Peyer's patch (tissue), 4 donors: Measurements from ENCODE around the gene CABCOCO1. TPM values are rescaled to one million over a fixed set of nuclear protein-coding genes. Genes with fewer than 3 reads are reported as not detected.

ENCODE experiments used
- DNase-seq, 3 donors: peaks; one replicate each; pipeline ENCODE4 v3.0.0-alpha.2; 2017 to 2019
- H3K27ac ChIP-seq, 4 donors: fragments of 200-600 bp; sonication (generic); one replicate each; pipeline ENCODE4 v1.5.1; 2016 to 2019
- H3K27me3 ChIP-seq, 2 donors: fragments of 200-600 bp; sonication (generic); one replicate each; pipeline ENCODE4 v1.5.1; 2019
- H3K36me3 ChIP-seq, 3 donors: fragments of 200-600 bp; sonication (generic); one replicate each; pipeline ENCODE4 v1.5.1; 2016 to 2019
- H3K4me1 ChIP-seq, 4 donors: fragments of 200-600 bp; sonication (generic); one replicate each; pipeline ENCODE4 v1.5.1; 2016 to 2019
- H3K4me3 ChIP-seq, 4 donors: fragments of 200-600 bp; sonication (generic); 1 replicate in 3 of 4; 2 replicates in 1 of 4; pipeline ENCODE4 v1.5.1; 2016 to 2019; ENCODE audit warnings: mild to moderate bottlenecking in 1 of 4
- H3K9me3 ChIP-seq, 4 donors: fragments of 200-600 bp; sonication (generic); one replicate each; pipeline ENCODE4 v1.5.1; 2016 to 2019; ENCODE audit warnings: mild to moderate bottlenecking in 1 of 4
- POLR2A ChIP-seq, 2 donors: fragments of 450-650 bp; IDR thresholded peaks; one replicate each; pipeline ENCODE4 v1.5.1; 2017; ENCODE audit warnings: antibody characterized with exemption in 2 of 2, mild to moderate bottlenecking in 2 of 2, moderate library complexity in 2 of 2
- total RNA-seq, 4 donors: library from RNA; depleted of rRNA; stranded (reverse); fragments of >200 nt; gene quantifications; one replicate each; pipeline ENCODE4 v1.1.0, GENCODE V29; 2016
- TF ChIP-seq, protein P1 (sequence below), 6 experiments: fragments of 450-650 bp in 4 of 6; fragments of 200-600 bp in 2 of 6; sonication (generic) in 1 of 6; IDR thresholded peaks; one replicate each; pipeline ENCODE4 v1.5.1; 2017 to 2019; ENCODE audit warnings: antibody characterized with exemption in 6 of 6, mild to moderate bottlenecking in 3 of 6, moderate library complexity in 1 of 6

CABCOCO1 gene
- total RNA-seq, 4 donors from 2014 or later, result not detected

DNA sequence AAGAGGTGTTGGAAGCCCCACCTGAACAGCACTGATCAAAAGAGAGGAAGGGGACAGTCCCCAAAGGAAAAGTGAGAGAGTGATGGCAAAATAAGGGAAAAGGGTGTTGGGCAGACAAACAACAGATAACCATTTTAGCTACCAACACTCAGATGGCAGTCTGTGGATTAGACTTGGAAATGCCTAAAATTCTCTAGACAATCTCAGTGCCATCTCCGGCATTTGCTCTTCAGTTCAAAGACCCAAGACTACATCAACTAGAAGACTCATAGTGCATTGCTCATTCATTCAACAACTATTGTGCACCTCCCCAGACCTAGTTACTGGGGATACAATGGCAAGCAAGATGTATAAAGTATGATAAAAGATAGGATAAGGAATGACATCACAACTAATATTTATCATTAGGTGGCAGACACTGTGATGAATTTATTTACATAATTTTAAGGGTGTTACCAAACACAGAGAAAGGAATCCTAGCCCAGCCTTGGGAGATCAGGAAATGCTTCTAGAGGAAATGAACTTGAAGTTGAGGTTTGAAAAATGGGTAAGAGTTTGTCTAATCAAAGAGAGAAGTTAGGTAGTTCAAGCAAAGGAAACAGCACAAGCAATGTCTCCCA lies 129.5 kb downstream of the CABCOCO1 start:
- Histone ChIP-seq H3K36me3 (no peaks in the 10 kb centered on the region), H3K9me3 (no peaks in the 10 kb centered on the region), H3K27me3 (no peaks in the 10 kb centered on the region), H3K4me3 (no peak overlapping the region), H3K4me1 (no peaks in the 10 kb centered on the region), H3K27ac (no peak overlapping the region)
- no peak for TF ChIP-seq POLR2A (IDR thresholded peaks at IDR 0.05)
- TF ChIP-seq, protein P1, sequence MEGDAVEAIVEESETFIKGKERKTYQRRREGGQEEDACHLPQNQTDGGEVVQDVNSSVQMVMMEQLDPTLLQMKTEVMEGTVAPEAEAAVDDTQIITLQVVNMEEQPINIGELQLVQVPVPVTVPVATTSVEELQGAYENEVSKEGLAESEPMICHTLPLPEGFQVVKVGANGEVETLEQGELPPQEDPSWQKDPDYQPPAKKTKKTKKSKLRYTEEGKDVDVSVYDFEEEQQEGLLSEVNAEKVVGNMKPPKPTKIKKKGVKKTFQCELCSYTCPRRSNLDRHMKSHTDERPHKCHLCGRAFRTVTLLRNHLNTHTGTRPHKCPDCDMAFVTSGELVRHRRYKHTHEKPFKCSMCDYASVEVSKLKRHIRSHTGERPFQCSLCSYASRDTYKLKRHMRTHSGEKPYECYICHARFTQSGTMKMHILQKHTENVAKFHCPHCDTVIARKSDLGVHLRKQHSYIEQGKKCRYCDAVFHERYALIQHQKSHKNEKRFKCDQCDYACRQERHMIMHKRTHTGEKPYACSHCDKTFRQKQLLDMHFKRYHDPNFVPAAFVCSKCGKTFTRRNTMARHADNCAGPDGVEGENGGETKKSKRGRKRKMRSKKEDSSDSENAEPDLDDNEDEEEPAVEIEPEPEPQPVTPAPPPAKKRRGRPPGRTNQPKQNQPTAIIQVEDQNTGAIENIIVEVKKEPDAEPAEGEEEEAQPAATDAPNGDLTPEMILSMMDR (IDR thresholded peaks at IDR 0.05), result no peak
- DNase-seq, result no peak

DNA sequence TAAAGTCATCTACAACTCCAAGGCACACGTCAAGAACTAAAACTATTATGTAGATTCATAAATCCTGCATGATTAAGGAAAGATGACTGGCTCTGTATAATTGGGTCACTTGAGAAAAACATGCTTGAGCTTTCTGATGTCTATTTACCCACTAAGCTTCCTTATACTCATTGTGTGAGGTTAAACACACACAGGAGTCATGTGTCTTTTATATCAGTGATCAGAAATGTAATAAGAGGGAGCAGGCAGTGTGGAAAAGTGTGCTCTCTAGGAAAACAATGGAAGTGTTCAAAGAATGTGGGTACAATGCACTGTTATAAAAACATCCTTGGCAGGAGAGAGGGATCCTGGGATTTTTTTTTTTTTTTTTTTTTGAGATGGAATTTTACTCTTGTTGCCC lies 130.2 kb downstream of the CABCOCO1 start:
- Histone ChIP-seq H3K9me3 (no peaks in the 10 kb centered on the region), H3K4me1 (no peaks in the 10 kb centered on the region), H3K27ac (no peak overlapping the region), H3K4me3 (no peak overlapping the region), H3K36me3 (no peaks in the 10 kb centered on the region), H3K27me3 (no peaks in the 10 kb centered on the region)
- TF ChIP-seq, protein P1 (IDR thresholded peaks at IDR 0.05), result no peak
- TF ChIP-seq POLR2A (IDR thresholded peaks at IDR 0.05), result no peak
- DNase-seq, result no peak

DNA sequence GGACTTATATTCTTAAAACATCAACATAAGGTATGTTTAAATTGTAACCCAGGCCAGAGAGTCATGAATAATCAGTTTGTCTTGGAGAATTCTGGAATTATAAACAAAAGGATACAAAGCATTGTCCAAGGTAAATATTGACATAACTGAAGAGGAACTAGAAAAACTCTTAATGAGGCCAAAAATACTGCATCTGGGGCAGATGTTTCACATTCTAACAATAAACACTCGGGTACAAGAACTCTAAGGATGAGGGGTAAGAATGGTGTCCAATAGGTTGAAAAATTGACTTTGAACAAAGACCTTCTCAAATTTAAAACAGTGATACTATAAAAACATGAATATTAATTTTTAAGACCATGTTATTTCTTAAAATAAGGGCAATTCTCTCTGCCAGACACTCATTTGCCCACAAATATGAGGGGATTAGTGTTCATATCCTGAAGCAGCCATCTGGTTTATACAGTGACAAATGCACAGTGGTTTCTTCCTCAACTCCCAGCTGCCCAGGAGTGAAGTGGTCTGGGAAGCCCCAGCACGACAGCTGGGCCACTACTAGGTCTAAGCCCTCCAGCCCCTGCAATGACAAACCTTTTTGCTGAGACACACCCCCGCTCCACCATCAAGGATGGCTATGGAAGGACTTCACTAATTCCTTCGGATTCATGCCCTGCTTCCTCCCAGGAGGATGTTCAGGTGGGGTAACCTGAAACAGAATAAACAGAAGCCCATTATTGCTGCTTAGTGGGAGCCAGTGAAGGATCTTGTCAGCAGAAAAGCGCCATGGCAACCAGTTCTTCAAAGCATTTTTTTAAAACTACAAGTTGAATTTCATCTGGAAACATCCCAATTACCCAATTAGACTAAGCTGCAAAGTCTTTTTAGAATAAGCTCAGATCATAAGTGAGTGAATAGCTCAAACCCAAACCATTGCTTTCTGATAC lies 131.3 kb downstream of the CABCOCO1 start:
- DNase-seq, result no peak
- no peak overlapping the region for H3K4me3 ChIP-seq
- H3K36me3 ChIP-seq, result no peaks in the 10 kb centered on the region
- no peak for TF ChIP-seq POLR2A (IDR thresholded peaks at IDR 0.05)
- TF ChIP-seq, protein P1 (IDR thresholded peaks at IDR 0.05), result no peak
- no peaks in the 10 kb centered on the region for H3K27me3 ChIP-seq
- no peaks in the 10 kb centered on the region for H3K4me1 ChIP-seq
- H3K9me3 ChIP-seq, result no peaks in the 10 kb centered on the region
- peak overlapping the region in 2 of 4 donors; percentile 10 to 20 for H3K27ac ChIP-seq

DNA sequence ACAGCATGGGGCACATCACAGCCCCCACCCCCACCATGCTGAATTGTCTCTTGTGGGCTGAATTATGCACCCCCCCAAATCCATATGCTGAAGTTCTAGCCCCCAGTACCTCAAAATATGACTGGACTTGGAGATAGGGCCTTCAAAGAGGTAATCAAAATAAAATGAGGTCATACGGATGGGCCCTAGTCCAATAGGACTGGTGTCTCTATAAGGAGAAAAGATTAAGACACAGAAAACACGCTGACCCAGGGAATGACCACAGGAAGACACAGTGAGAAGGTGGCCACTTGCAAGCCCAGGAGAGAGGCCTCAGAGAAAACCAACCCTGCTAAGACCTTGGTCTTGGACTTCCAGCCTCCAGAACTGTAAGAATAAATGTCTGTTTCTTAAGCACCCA lies 132.4 kb downstream of the CABCOCO1 start:
- H3K36me3 ChIP-seq, result no peaks in the 10 kb centered on the region
- H3K27me3 ChIP-seq, result no peaks in the 10 kb centered on the region
- no peaks in the 10 kb centered on the region for H3K4me1 ChIP-seq
- H3K4me3 ChIP-seq, result no peak overlapping the region
- no peaks in the 10 kb centered on the region for H3K9me3 ChIP-seq
- TF ChIP-seq, protein P1 (IDR thresholded peaks at IDR 0.05), result no peak
- no peak for TF ChIP-seq POLR2A (IDR thresholded peaks at IDR 0.05)
- H3K27ac ChIP-seq, result no peak overlapping the region
- DNase-seq, result no peak

DNA sequence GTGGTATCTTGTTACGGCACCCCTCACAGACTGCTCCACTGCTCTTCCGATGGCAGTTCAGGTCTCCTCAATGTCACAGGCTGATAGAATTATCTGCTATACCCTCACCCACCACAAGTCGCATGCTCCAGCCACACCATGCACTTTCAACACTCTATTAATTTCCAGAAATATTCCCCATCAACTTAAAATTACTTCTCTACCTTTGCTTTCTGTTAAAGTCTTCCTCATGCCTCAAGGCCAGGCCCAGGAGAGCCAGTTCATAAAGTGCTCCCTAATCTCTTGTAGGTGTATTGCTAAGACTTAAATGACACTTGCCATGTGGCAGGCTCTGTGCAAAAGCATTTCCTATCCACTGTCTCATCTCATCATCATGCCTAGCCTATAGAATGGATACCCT lies 132.8 kb downstream of the CABCOCO1 start:
- no peak for TF ChIP-seq POLR2A (IDR thresholded peaks at IDR 0.05)
- TF ChIP-seq, protein P1 (IDR thresholded peaks at IDR 0.05), result no peak
- H3K4me3 ChIP-seq, result no peak overlapping the region
- no peak overlapping the region for H3K27ac ChIP-seq
- H3K4me1 ChIP-seq, result no peaks in the 10 kb centered on the region
- no peaks in the 10 kb centered on the region for H3K36me3 ChIP-seq
- no peaks in the 10 kb centered on the region for H3K9me3 ChIP-seq
- H3K27me3 ChIP-seq, result no peaks in the 10 kb centered on the region
- DNase-seq, result no peak
